Esophagus muscularis mucosa (tissue), 3 donors: Measurements from ENCODE around the gene TAOK2.

ENCODE experiments used
- POLR2A ChIP-seq: fragments of 450-650 bp; IDR thresholded peaks from one replicate; pipeline ENCODE4 v1.6.1; 2017; ENCODE audit warnings: antibody characterized with exemption, moderate library complexity, mild to moderate bottlenecking, low read depth
- POLR2AphosphoS5 ChIP-seq, 2 donors: sonication (generic); formaldehyde crosslinking; IDR thresholded peaks; one replicate each; pipeline ENCODE4 v1.6.1; 2017; ENCODE audit warnings: antibody characterized with exemption in 2 of 2
- TF ChIP-seq, protein P1 (sequence below), 3 experiments: fragments of 200-600 bp in 2 of 3; fragments of 450-650 bp in 1 of 3; sonication (generic) in 2 of 3; IDR thresholded peaks; one replicate each; pipeline ENCODE4 v1.5.1; 2017 to 2019; ENCODE audit warnings: antibody characterized with exemption in 3 of 3, mild to moderate bottlenecking in 2 of 3, moderate library complexity in 1 of 3

DNA sequence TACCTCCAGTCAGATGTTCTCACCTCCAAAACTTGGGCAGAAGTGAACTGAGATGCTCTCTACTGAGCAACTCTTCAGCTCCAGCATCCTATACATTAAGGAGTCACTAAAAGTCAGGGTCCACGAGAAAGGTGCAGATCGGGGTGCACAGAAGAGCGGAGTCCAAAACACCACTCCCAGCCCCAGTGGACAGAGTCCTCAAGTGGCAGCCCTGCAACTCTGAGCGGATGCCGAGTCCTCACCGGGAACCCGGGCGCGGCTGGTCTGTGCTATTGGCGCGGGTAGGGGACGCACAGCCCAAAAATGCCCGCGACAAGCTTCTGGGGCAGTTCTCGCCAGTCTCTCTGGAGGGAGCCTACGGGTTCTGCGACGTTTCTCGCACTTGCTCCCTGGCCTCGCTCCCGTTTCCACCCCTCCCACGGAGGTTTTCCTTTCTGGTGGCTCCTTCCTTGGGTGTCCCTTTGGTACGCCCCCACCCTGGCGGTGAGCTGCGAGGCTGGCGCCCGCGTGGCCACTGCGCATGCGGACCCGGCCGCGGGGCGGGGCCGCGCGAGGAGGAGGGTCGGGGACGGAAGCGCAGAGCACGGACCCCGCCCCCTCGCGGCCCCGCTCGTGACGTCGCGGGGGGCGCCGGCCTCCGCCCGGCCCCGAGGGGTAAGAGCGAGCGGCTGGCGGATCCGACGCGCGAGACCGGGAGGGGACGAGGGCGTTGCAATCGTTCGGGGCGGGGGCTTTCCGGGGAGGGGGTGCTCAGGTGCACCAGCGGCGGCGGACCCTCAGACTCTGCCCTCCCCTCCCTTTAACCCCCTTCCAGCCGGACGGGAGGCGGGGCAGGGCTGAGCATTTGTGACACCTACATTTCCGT is 12.0 kb upstream of the TAOK2 start, which contains the start of gene TMEM219:
- TF ChIP-seq, protein P1, sequence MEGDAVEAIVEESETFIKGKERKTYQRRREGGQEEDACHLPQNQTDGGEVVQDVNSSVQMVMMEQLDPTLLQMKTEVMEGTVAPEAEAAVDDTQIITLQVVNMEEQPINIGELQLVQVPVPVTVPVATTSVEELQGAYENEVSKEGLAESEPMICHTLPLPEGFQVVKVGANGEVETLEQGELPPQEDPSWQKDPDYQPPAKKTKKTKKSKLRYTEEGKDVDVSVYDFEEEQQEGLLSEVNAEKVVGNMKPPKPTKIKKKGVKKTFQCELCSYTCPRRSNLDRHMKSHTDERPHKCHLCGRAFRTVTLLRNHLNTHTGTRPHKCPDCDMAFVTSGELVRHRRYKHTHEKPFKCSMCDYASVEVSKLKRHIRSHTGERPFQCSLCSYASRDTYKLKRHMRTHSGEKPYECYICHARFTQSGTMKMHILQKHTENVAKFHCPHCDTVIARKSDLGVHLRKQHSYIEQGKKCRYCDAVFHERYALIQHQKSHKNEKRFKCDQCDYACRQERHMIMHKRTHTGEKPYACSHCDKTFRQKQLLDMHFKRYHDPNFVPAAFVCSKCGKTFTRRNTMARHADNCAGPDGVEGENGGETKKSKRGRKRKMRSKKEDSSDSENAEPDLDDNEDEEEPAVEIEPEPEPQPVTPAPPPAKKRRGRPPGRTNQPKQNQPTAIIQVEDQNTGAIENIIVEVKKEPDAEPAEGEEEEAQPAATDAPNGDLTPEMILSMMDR (IDR thresholded peaks at IDR 0.05): peak; percentile 33 to 59 (median 59)
- peak; percentile 78 to 90 for TF ChIP-seq POLR2AphosphoS5 (IDR thresholded peaks at IDR 0.05)
- peak; percentile 26 for TF ChIP-seq POLR2A
